ENCODE data around the gene SHROOM1. TPM values are rescaled to one million over a fixed set of nuclear protein-coding genes. Genes with fewer than 3 reads are reported as not detected.

Gene SHROOM1
- total and polyA plus RNA-seq, 9 of the 15 experiments (the other 6 are each of a cell fraction or from before 2014, with no cell fraction given): 0.44 to 26.5 (median 11.9) TPM

GRCh38 chr5:132866342-132867045, 36.0 kb upstream of the SHROOM1 start, which contains the start of the genes GDF9 and UQCRQ (continued):
- TF ChIP-seq DDX20 (tag; IDR thresholded peaks at IDR 0.05; ENCODE audit: low read depth) (no peak), STAT5A (IDR thresholded peaks at IDR 0.05; ENCODE audit: borderline replicate concordance, low read length) (no peak; the same call in 1 of the 2 replicates), HNRNPUL1 (IDR thresholded peaks at IDR 0.05; ENCODE audit: low read length) (no peak), ZNF274 (IDR thresholded peaks at IDR 0.05; ENCODE audit: borderline replicate concordance, low read depth, low read length) (no peak), SMAD4 (CRISPR knock-in tag; conservative IDR thresholded peaks at IDR 0.05) (no peak; the same call in 1 of the 2 replicates), POLR2G (IDR thresholded peaks at IDR 0.05; ENCODE audit: low read depth, low read length) (peak; percentile 94), MYNN (IDR thresholded peaks at IDR 0.05) (no peak), MYNN (CRISPR knock-in tag; IDR thresholded peaks at IDR 0.05) (no peak), FUS (optimal IDR thresholded peaks at IDR 0.05; ENCODE audit: low read depth, low read length) (no peak), SMARCC2 (IDR thresholded peaks at IDR 0.05; ENCODE audit: low read depth) (no peak; the same call in 1 of the 2 replicates), SRSF9 (IDR thresholded peaks at IDR 0.05; ENCODE audit: borderline replicate concordance, low read depth, low read length) (no peak), ZKSCAN3 (CRISPR knock-in tag; IDR thresholded peaks at IDR 0.05) (no peak), PCBP1 (IDR thresholded peaks at IDR 0.05; ENCODE audit: low read depth, low read length, poor library complexity, severe bottlenecking) (no peak), PRPF4 (IDR thresholded peaks at IDR 0.05; ENCODE audit: insufficient read depth, low read depth, low read length, poor library complexity, severe bottlenecking) (no peak), HNRNPL (IDR thresholded peaks at IDR 0.05; ENCODE audit: low read depth, low read length) (no peak), MAFG (tag; conservative IDR thresholded peaks at IDR 0.05) (no peak)
- TF ChIP-seq, protein P1, sequence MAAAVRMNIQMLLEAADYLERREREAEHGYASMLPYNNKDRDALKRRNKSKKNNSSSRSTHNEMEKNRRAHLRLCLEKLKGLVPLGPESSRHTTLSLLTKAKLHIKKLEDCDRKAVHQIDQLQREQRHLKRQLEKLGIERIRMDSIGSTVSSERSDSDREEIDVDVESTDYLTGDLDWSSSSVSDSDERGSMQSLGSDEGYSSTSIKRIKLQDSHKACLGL (CRISPR knock-in tag; IDR thresholded peaks at IDR 0.05; ENCODE audit: borderline replicate concordance, poor library complexity, severe bottlenecking): no peak
- TF ChIP-seq, protein P2, sequence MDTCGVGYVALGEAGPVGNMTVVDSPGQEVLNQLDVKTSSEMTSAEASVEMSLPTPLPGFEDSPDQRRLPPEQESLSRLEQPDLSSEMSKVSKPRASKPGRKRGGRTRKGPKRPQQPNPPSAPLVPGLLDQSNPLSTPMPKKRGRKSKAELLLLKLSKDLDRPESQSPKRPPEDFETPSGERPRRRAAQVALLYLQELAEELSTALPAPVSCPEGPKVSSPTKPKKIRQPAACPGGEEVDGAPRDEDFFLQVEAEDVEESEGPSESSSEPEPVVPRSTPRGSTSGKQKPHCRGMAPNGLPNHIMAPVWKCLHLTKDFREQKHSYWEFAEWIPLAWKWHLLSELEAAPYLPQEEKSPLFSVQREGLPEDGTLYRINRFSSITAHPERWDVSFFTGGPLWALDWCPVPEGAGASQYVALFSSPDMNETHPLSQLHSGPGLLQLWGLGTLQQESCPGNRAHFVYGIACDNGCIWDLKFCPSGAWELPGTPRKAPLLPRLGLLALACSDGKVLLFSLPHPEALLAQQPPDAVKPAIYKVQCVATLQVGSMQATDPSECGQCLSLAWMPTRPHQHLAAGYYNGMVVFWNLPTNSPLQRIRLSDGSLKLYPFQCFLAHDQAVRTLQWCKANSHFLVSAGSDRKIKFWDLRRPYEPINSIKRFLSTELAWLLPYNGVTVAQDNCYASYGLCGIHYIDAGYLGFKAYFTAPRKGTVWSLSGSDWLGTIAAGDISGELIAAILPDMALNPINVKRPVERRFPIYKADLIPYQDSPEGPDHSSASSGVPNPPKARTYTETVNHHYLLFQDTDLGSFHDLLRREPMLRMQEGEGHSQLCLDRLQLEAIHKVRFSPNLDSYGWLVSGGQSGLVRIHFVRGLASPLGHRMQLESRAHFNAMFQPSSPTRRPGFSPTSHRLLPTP (IDR thresholded peaks at IDR 0.05; ENCODE audit: borderline replicate concordance, extremely low read depth, insufficient read length): no peak
- TF ChIP-seq, protein P3, sequence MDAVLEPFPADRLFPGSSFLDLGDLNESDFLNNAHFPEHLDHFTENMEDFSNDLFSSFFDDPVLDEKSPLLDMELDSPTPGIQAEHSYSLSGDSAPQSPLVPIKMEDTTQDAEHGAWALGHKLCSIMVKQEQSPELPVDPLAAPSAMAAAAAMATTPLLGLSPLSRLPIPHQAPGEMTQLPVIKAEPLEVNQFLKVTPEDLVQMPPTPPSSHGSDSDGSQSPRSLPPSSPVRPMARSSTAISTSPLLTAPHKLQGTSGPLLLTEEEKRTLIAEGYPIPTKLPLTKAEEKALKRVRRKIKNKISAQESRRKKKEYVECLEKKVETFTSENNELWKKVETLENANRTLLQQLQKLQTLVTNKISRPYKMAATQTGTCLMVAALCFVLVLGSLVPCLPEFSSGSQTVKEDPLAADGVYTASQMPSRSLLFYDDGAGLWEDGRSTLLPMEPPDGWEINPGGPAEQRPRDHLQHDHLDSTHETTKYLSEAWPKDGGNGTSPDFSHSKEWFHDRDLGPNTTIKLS (IDR thresholded peaks at IDR 0.05; ENCODE audit: borderline replicate concordance, low read depth): 0 out of 2 replicates have a peak, but pooled peaks have one; percentile 23
- TF ChIP-seq, protein P4, sequence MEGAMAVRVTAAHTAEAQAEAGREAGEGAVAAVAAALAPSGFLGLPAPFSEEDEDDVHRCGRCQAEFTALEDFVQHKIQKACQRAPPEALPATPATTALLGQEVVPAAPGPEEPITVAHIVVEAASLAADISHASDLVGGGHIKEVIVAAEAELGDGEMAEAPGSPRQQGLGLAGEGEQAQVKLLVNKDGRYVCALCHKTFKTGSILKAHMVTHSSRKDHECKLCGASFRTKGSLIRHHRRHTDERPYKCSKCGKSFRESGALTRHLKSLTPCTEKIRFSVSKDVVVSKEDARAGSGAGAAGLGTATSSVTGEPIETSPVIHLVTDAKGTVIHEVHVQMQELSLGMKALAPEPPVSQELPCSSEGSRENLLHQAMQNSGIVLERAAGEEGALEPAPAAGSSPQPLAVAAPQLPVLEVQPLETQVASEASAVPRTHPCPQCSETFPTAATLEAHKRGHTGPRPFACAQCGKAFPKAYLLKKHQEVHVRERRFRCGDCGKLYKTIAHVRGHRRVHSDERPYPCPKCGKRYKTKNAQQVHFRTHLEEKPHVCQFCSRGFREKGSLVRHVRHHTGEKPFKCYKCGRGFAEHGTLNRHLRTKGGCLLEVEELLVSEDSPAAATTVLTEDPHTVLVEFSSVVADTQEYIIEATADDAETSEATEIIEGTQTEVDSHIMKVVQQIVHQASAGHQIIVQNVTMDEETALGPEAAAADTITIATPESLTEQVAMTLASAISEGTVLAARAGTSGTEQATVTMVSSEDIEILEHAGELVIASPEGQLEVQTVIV (CRISPR knock-in tag; IDR thresholded peaks at IDR 0.05; ENCODE audit: borderline replicate concordance): no peak

Data from K562 (cell line).